ENCODE measurements around the gene SNRPD1. TPM values are rescaled to one million over a fixed set of nuclear protein-coding genes. Genes with fewer than 3 reads are reported as not detected.

Gene SNRPD1
- total and polyA plus RNA-seq, 2 of the 8 experiments (the other 6 are each of a cell fraction or from before 2014, with no cell fraction given): 59.6 to 180 TPM

DNA sequence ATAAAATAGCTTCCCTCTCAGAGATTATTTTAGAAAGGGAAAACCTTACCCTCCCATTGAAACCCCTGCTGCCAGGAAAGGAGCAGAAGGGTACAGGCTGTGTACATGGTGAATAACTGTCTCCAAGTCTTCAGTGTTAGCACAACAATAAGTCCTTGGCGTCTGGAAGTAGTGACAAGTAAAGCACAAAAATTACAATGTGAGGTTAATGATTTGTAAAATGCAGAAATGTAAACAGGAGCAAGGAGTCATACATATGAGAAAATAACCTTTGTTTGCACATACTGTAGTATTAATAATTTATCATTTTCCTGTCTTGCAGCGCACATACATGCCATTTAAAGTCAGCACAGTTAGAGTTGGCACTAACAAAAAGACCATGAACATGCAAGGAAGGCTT is 52.0 kb downstream of the SNRPD1 start:
- Histone ChIP-seq H3K9ac (replicated peaks in 1 of 4; ENCODE audit: extremely low read depth in 1 of 4, low read depth in 3 of 4, low read length in 3 of 4) (no peak overlapping the region), H3K27ac (ENCODE audit: low read depth, low read length) (no peak overlapping the region), H3K9me3 (ENCODE audit: insufficient read depth in 2 of 2, low read depth in 1 of 2, low read length in 1 of 2) (no peaks in the 10 kb centered on the region), H4K8ac (ENCODE audit: extremely low read depth, insufficient read depth, low read length) (no peak overlapping the region), H4K20me1 (replicated peaks in 1 of 2; ENCODE audit: control insufficient read depth in 1 of 2, insufficient read depth in 2 of 2, low read length in 2 of 2) (no peaks in the 10 kb centered on the region), H2BK5ac (ENCODE audit: low read depth, low read length) (no peak overlapping the region), H2BK12ac (ENCODE audit: low read depth, low read length) (no peak overlapping the region), H3K4me2 (ENCODE audit: insufficient read depth in 1 of 2, low read depth in 2 of 2, low read length in 2 of 2) (no peak overlapping the region), H4K91ac (replicated peaks; ENCODE audit: insufficient read length, low read length) (no peak overlapping the region), H3K23me2 (ENCODE audit: low read depth, low read length) (no peaks in the 10 kb centered on the region), H2AK5ac (ENCODE audit: low read depth, low read length) (no peak overlapping the region), H2BK120ac (replicated peaks; ENCODE audit: low read depth, low read length) (no peak overlapping the region), H2BK20ac (ENCODE audit: low read length) (no peak overlapping the region), H4K5ac (ENCODE audit: insufficient read length, low read depth, low read length) (no peak overlapping the region), H3K4me3 (ENCODE audit: extremely low read depth in 1 of 4, insufficient read depth in 2 of 4, low read depth in 3 of 4, low read length in 4 of 4) (no peak overlapping the region), H3K27me3 (replicated peaks in 1 of 4; ENCODE audit: control insufficient read depth in 3 of 4, extremely low read depth in 1 of 4, insufficient read depth in 3 of 4, low read length in 3 of 4) (no peaks in the 10 kb centered on the region), H3K4ac (replicated peaks; ENCODE audit: insufficient read length, low read depth, low read length) (no peak overlapping the region), H3K56ac (replicated peaks; ENCODE audit: insufficient read length, low read depth, low read length) (no peak overlapping the region), H3K79me2 (ENCODE audit: control insufficient read depth in 1 of 2, insufficient read depth in 2 of 2, low read length in 2 of 2) (no peaks in the 10 kb centered on the region), H3K79me1 (ENCODE audit: low read depth, low read length) (no peaks in the 10 kb centered on the region), H3K14ac (ENCODE audit: insufficient read length) (no peak overlapping the region), H2BK15ac (ENCODE audit: low read length) (no peak overlapping the region), H3K36me3 (ENCODE audit: control insufficient read depth in 2 of 4, insufficient read depth in 4 of 4, low read length in 3 of 4) (0 out of 8 replicates have a peak, but pooled peaks cover 0 to 3% (median 0%) of the 10 kb centered on the region in 4 experiments), H3K23ac (ENCODE audit: insufficient read length) (no peak overlapping the region), H3K4me1 (replicated peaks in 1 of 4; ENCODE audit: control insufficient read depth in 3 of 4, insufficient read depth in 4 of 4, low read length in 3 of 4) (no peaks in the 10 kb centered on the region), H2AFZ (ENCODE audit: low read length) (no peak overlapping the region), H3K18ac (ENCODE audit: extremely low read depth, low read length) (no peak overlapping the region)
- FAIRE-seq (no peak), DNase-seq (ENCODE audit: low read depth in 1 of 2, low spot score in 2 of 2) (no peak)
- ChIA-PET CTCF (ENCODE audit: partially characterized antibody) (interaction anchor here (1.5 to 2.2 kb wide), 2 partner anchors 12 to 52 kb away, joined by 3 to 4 read pairs; partner anchors contain the start of gene SNRPD1), POLR2A (ENCODE audit: partially characterized antibody) (interaction anchor here (1.0 kb wide), 2 partner anchors 18 to 49 kb away, joined by 3 read pairs; no protein-coding TSS in a partner anchor)
- WGBS, 2 experiments (ENCODE audit: extremely low coverage in 1 of 2, insufficient coverage in 1 of 2, insufficient read length in 1 of 2, insufficient replicate concordance in 2 of 2, low coverage in 1 of 2, low lambda C conversion rate in 2 of 2, missing lambda C conversion rate in 1 of 2): 95% methylated on average over 2 of the region's 2 CpGs; no CpG with 5 or more reads in 1 of the 2 experiments
- no peak for TF ChIP-seq SAP30 (IDR thresholded peaks at IDR 0.05; ENCODE audit: insufficient read depth, insufficient replicate concordance, low read length)
- TF ChIP-seq RFX5 (IDR thresholded peaks at IDR 0.05; ENCODE audit: borderline replicate concordance, low read depth, low read length): no peak
- TF ChIP-seq SUZ12 (IDR thresholded peaks at IDR 0.05; ENCODE audit: low read length): no peak
- no peak for TF ChIP-seq KDM1A (IDR thresholded peaks at IDR 0.05; ENCODE audit: borderline replicate concordance, low read length)
- TF ChIP-seq HDAC6 (IDR thresholded peaks at IDR 0.05; ENCODE audit: low read depth, low read length): no peak
- no peak for TF ChIP-seq RNF2 (IDR thresholded peaks at IDR 0.05; ENCODE audit: borderline replicate concordance, low read depth, low read length, missing control alignments, poor library complexity, severe bottlenecking)

All from H1 (cell line).